ENCODE measurements around the gene UBE2L3.
"Not testable (repeated sequence)": the region's sequence is repeated elsewhere in the genome, so short reads cannot be mapped to it uniquely, and the experiment has no call there.

Gene UBE2L3

GRCh38 chr22:21585389-21585788 is 17.9 kb downstream of the UBE2L3 start:
- Mint-ChIP-seq H3K27me3 (no peaks in the 10 kb centered on the region), H3K4me3 (no peak overlapping the region), H3K36me3 (peaks cover 12% of the 10 kb centered on the region), H3K9me3 (no peaks in the 10 kb centered on the region), H3K4me1 (peaks cover 34% of the 10 kb centered on the region), H3K27ac (peak overlapping the region; percentile 35)
- CTCF ChIA-PET: interaction anchor here (1.2 kb wide), 1 partner anchor 33 kb away, joined by 5 read pairs; no protein-coding TSS in a partner anchor
- DNase-seq: no peak

GRCh38 chr22:21587803-21588611 is 20.5 kb downstream of the UBE2L3 start:
- DNase-seq: peak; percentile 58
- H3K4me1 Mint-ChIP-seq: peaks cover 35% of the 10 kb centered on the region

GRCh38 chr22:21589396-21589795 is 21.9 kb downstream of the UBE2L3 start:
- peak overlapping the region; percentile 61 for H3K27ac Mint-ChIP-seq
- peaks cover 34% of the 10 kb centered on the region for H3K4me1 Mint-ChIP-seq
- CTCF ChIA-PET: no interaction called here
- peaks cover 33% of the 10 kb centered on the region for H3K36me3 Mint-ChIP-seq
- no peaks in the 10 kb centered on the region for H3K9me3 Mint-ChIP-seq
- H3K4me3 Mint-ChIP-seq: no peak overlapping the region
- H3K27me3 Mint-ChIP-seq: no peaks in the 10 kb centered on the region
- DNase-seq: no peak

More at GRCh38 chr22:21587803-21588611, 20.5 kb downstream of the UBE2L3 start:
- H3K36me3 Mint-ChIP-seq: peaks cover 22% of the 10 kb centered on the region
- H3K27me3 Mint-ChIP-seq: no peaks in the 10 kb centered on the region
- peak overlapping the region; percentile 81 for H3K27ac Mint-ChIP-seq
- no peak overlapping the region for H3K4me3 Mint-ChIP-seq
- CTCF ChIA-PET: interaction anchor here (1.0 to 1.4 kb wide), 4 partner anchors 42 to 58 kb away, joined by 3 to 4 read pairs (median 3); partner anchors contain the start of gene YDJC
- H3K9me3 Mint-ChIP-seq: no peaks in the 10 kb centered on the region

- Mint-ChIP-seq H3K4me3 (no peak overlapping the region), H3K36me3 (peaks cover 45% of the 10 kb centered on the region), H3K9me3 (no peaks in the 10 kb centered on the region), H3K27me3 (no peaks in the 10 kb centered on the region), H3K27ac (no peak overlapping the region), H3K4me1 (peaks cover 28% of the 10 kb centered on the region)
- no peak for DNase-seq
- CTCF ChIA-PET: no interaction called here
Observed at GRCh38 chr22:21590809-21591641, 23.5 kb downstream of the UBE2L3 start.

DNA sequence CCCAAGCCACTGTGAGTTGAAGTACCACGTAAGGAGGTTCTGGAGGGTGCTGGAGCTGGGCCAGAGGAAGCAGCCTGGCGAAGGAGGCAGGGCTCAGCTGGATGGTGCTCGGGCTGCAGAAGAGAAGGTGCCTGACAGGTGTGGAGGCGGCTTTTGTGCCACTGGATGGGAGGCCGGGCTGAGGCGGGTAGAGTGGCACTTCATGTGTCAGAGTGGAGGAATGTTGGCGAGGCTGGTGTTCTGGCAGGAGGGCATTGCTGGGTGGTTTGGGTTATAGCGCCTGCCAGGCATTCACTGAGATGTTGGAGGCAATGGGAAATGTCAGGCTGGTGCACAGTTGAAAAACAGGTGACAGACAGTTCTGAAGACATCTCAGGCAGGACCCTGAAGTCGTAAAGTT is 24.2 kb downstream of the UBE2L3 start:
- Mint-ChIP-seq H3K36me3 (peaks cover 48% of the 10 kb centered on the region), H3K27ac (peak overlapping the region; percentile 49), H3K27me3 (no peaks in the 10 kb centered on the region), H3K4me3 (no peak overlapping the region), H3K9me3 (no peaks in the 10 kb centered on the region), H3K4me1 (peaks cover 28% of the 10 kb centered on the region)
- no peak for DNase-seq
- CTCF ChIA-PET: no interaction called here

DNA sequence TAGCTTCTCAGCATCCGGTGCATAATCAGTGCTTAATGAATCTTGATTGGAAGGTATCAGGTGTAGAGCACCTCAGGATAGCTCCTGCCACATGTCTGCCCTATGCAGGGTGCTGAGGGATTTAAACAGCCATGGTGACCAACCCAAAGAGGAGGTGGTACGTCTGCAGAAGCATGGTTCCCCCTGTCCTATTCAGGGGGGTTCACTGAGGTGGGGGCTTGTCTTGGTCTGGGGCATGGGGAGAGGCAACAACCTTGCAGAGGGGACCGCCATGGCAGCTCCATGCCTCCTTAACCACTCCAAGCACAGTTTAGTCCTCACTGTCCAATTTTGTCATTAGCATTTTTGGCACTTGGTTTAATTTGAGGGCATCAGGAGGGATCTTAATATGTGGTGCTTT is 24.9 kb downstream of the UBE2L3 start:
- Mint-ChIP-seq H3K4me1 (peaks cover 23% of the 10 kb centered on the region), H3K27me3 (no peaks in the 10 kb centered on the region), H3K36me3 (peaks cover 50% of the 10 kb centered on the region), H3K4me3 (no peak overlapping the region), H3K27ac (no peak overlapping the region), H3K9me3 (no peaks in the 10 kb centered on the region)
- CTCF ChIA-PET: interaction anchor here (0.9 kb wide), 1 partner anchor 16 kb away, joined by 3 read pairs; no protein-coding TSS in a partner anchor
- DNase-seq: no peak

DNA sequence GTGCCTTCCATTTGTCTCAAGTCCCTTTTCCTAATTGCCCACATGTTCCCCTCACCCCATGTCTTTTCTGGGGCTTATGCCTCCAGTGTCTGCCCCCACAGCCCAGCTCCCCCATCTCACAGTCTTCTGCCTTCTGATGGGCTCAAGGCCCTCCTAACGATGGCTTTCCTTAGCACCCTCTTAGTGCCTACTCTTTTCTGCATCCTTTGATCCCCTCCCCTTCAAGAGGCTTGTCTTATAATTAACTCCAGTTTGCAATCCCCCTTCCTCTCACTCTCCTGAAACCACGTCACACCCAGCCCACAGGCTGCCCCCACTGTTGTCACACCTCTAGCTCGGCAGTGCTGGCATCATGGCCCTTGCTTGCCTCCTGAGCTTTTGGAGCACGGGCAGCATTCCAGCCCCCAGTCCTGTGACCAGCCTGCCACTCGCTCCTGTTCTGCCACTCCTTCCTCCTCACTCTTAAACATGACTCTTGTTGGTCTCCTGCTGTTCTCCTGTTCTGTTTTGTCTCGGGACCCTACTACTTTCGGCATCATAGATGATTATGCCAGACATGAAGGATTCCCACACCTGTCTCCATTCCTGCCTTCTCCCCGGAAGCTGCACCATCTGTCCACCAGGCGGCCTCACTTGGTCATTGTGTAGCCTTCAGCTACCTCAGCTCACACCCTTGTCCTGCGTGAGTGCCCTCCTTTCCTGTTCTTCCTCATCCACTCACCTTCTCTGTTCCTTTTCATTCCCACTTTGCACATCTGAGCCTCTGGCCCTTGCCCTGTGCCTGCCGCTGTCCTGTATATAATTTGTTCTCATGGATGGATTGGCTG is 26.1 kb downstream of the UBE2L3 start:
- H3K36me3 Mint-ChIP-seq: peaks cover 47% of the 10 kb centered on the region
- peaks cover 17% of the 10 kb centered on the region for H3K4me1 Mint-ChIP-seq
- H3K4me3 Mint-ChIP-seq: no peak overlapping the region
- no peaks in the 10 kb centered on the region for H3K27me3 Mint-ChIP-seq
- H3K9me3 Mint-ChIP-seq: no peaks in the 10 kb centered on the region
- CTCF ChIA-PET: interaction anchor here (0.9 to 1.9 kb wide), 2 partner anchors 15 to 36 kb away, joined by 3 to 5 read pairs; partner anchors contain the start of gene YDJC
- no peak for DNase-seq
- no peak overlapping the region for H3K27ac Mint-ChIP-seq

DNA sequence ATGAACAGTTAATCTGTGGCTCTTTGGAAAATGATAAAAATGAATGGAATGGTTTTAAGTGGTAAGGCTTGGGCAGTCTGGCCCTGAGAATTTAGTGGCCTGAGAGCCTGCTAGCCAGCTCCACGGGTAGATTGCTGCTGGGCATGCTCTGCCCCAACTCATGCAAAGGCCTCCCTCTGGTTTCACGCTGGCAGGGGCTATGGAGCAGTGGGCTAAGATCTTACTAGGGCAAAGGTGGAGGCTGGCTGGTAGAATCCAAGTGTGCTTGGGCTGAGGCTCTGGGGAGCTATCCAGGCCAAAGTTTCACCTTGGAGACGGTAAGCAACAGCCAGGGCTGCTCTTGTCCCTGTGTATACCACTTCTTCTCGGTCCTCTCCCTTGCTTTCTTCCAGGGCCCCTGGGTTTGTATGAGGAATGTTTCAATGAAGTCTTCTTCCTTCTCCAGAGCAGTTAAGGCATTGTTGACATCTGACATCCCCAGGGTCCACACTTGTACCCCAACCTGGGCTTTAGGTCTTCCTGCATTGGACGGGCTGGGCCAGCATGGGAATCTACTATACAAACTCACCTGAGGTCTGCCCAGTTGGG is 27.4 kb downstream of the UBE2L3 start:
- no peak overlapping the region for H3K4me3 Mint-ChIP-seq
- H3K9me3 Mint-ChIP-seq: no peaks in the 10 kb centered on the region
- DNase-seq: no peak
- peaks cover 15% of the 10 kb centered on the region for H3K4me1 Mint-ChIP-seq
- CTCF ChIA-PET: interaction anchor here (0.7 to 1.9 kb wide), 2 partner anchors 11 to 34 kb away, joined by 3 to 5 read pairs; partner anchors contain the start of gene YDJC
- H3K27ac Mint-ChIP-seq: no peak overlapping the region
- no peaks in the 10 kb centered on the region for H3K27me3 Mint-ChIP-seq
- H3K36me3 Mint-ChIP-seq: peaks cover 52% of the 10 kb centered on the region

GRCh38 chr22:21596356-21597135 is 29.0 kb downstream of the UBE2L3 start:
- Mint-ChIP-seq H3K36me3 (peaks cover 52% of the 10 kb centered on the region), H3K4me1 (peaks cover 11% of the 10 kb centered on the region)
- H3K4me3 Mint-ChIP-seq, H3K27me3 Mint-ChIP-seq, DNase-seq, H3K9me3 Mint-ChIP-seq, H3K27ac Mint-ChIP-seq, CTCF ChIA-PET: not testable (repeated sequence)

- Mint-ChIP-seq H3K4me3 (no peak overlapping the region), H3K4me1 (peaks cover 16% of the 10 kb centered on the region), H3K27ac (no peak overlapping the region), H3K27me3 (no peaks in the 10 kb centered on the region), H3K36me3 (peaks cover 47% of the 10 kb centered on the region), H3K9me3 (no peaks in the 10 kb centered on the region)
- DNase-seq: no peak
- CTCF ChIA-PET: no interaction called here
Observed at GRCh38 chr22:21598302-21598701, 30.8 kb downstream of the UBE2L3 start.

DNA sequence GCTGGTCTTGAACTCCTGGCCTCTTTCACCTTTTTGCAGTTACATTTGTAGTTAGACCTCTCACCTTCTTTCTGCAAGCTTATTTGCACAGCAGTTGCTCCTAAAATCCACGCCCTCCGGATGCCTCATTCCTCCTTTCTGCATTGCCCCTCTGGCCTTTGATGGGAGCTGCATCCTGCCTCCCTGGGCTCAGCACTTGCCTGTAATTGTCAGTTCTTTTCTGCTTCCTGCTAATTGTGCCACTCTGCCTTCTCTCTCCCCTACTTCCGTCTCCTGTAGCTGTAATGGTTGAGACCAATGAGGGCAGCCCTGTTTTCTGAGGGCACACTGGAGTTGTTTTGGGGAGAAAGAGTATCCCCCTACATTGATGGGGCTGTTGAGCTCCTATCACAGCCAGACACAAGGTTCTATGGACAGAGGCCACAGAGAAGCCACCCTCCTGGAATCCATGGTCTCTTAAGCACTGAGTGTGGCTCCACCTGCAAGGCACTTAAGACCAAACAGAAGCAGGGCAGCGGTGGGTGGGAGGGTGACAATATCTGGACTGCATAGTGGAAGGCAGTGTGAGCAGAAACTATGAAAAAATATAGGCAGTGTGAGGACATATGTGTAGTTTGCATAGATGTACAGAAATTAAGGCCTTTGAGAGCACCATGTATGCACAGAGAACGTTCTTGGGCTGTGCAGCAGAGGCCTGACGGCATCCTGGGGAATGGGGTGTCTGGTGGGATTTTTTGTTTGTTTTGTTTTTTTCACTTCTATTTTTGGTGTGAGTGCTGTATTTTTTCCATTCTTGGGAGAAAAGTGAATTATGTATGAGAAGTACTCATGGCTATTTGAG is 31.8 kb downstream of the UBE2L3 start:
- H3K9me3 Mint-ChIP-seq: no peaks in the 10 kb centered on the region

GRCh38 chr22:21602579-21602978 is 35.1 kb downstream of the UBE2L3 start:
- H3K27me3 Mint-ChIP-seq: no peaks in the 10 kb centered on the region
- H3K4me3 Mint-ChIP-seq: no peak overlapping the region
- no peak overlapping the region for H3K27ac Mint-ChIP-seq
- H3K9me3 Mint-ChIP-seq: no peaks in the 10 kb centered on the region
- CTCF ChIA-PET: interaction anchor here (0.7 to 0.8 kb wide), 2 partner anchors 26 to 44 kb away, joined by 3 read pairs; no protein-coding TSS in a partner anchor
- H3K4me1 Mint-ChIP-seq: peaks cover 18% of the 10 kb centered on the region
- DNase-seq: no peak
- peaks cover 19% of the 10 kb centered on the region for H3K36me3 Mint-ChIP-seq

More for the DNA sequence above, 31.8 kb downstream of the UBE2L3 start:
- DNase-seq: no peak
- H3K36me3 Mint-ChIP-seq: peaks cover 38% of the 10 kb centered on the region
- no peaks in the 10 kb centered on the region for H3K27me3 Mint-ChIP-seq
- no peak overlapping the region for H3K4me3 Mint-ChIP-seq
- H3K4me1 Mint-ChIP-seq: peaks cover 16% of the 10 kb centered on the region
- CTCF ChIA-PET: no interaction called here
- H3K27ac Mint-ChIP-seq: no peak overlapping the region
